GM18858 (cell line): ENCODE measurements around the gene HINT1.
"Not testable (repeated sequence)": the region's sequence is repeated elsewhere in the genome, so short reads cannot be mapped to it uniquely, and the experiment has no call there.

ENCODE experiments used
- ATAC-seq: cut with Tn5 transposase; IDR thresholded peaks from one replicate; pipeline ENCODE4 v1.9.1; 2021; ENCODE audit not compliant: unreplicated experiment

HINT1 gene

GRCh38 chr5:131165119-131165727, at the start of gene HINT1:
HINT1 (minus strand) TSS chr5:131165256; CDS start chr5:131165205, 51 bp downstream.
- peak; percentile 82 for ATAC-seq

- no peak for ATAC-seq
Measured at GRCh38 chr5:131214609-131215227, 49.7 kb upstream of the HINT1 start.

DNA sequence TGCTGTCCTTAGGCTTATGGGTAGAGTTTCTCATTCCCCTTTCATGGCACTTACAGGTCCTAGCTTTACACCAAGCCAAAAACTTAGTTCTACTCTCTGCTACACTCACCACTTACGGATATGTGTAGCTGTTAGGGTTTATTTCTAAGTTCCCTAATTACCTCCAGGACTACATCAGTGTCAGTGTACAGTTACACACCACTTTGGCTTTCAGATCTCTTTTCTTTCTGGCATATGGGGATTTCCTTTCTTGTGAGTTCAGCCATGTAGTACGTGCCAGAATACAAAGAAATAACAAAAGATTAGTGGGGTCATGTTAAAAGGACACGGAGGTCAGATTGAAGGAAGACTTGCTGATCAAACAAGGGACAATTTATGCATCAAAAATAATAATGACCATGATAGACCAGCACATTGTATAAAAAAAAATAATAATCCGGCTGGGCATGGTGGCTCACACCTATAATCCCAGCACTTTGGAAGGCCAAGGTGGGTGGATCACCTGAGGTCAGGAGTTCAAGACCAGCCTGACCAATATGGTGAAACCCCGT, 47.5 kb upstream of the HINT1 start:
- peak; percentile 24 for ATAC-seq

GRCh38 chr5:131211669-131212068, 46.6 kb upstream of the HINT1 start:
- no peak for ATAC-seq

DNA sequence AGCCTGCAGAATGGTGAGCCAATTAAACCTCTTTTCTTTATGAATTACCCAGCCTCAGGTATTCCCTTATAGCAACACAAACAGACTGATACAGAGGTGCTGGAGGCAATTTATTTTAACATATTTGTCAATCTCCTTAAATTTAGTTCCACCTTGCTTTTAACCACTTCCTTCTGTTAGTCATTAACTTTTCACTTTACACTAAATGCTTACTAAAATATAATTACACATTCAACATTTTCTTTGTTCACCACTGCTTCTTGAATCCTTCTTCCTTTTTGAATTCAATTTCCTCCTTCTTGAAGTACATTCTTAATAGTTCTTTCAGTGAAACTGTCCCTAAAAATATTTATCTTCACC, 45.1 kb upstream of the HINT1 start:
- ATAC-seq = no peak

GRCh38 chr5:131209506-131210150, 44.6 kb upstream of the HINT1 start:
- peak; percentile 92 for ATAC-seq

GRCh38 chr5:131209175-131209505, 44.1 kb upstream of the HINT1 start:
- ATAC-seq = no peak

- no peak for ATAC-seq
Measured at GRCh38 chr5:131206772-131207171, 41.7 kb upstream of the HINT1 start.

- no peak for ATAC-seq
Measured at GRCh38 chr5:131206061-131206460, 41.0 kb upstream of the HINT1 start.

GRCh38 chr5:131204964-131205363, 39.9 kb upstream of the HINT1 start:
- ATAC-seq = no peak

GRCh38 chr5:131200560-131200959, 35.5 kb upstream of the HINT1 start:
- ATAC-seq = no peak

- ATAC-seq = no peak
Measured at GRCh38 chr5:131198625-131199024, 33.6 kb upstream of the HINT1 start.

DNA sequence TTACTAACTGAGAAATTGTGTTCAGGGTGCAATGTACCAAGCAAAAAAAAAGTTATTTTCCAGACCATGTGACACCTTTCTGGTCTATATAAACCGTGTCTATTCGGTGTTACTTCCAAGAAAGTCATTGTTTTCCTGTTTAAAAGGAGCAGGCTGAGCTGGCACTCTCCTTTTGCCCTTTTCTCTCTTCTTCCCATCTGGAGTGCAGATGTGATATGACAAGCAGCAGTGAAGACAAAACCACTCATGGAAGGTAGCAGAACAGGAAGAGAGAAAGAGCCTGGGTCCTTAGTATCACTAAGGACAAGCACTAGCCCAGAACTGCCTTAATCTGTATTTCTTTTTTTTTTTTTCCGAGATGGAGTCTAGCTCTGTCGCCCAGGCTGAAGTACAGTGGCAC, 31.3 kb upstream of the HINT1 start:
- ATAC-seq = no peak

GRCh38 chr5:131195696-131196095, 30.6 kb upstream of the HINT1 start:
- ATAC-seq = no peak

DNA sequence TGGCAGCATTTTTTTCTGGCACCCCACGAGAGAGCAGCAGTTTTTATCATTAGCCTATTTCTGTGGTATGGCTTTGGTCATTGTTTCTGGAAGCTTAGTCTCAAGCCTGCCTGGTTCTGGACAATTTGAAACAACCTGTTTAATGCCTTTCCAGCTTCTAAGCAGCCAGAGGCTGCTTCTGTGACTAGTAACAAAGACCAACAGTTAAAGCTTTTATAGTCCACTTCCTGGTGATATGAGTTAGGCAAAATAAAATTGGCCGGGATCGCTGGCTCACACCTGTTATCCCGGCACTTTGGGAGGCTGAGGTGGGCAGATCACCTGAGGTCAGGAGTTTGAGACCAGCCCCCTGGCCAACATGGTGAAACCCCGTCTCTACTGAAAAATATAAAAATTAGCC, 29.7 kb upstream of the HINT1 start:
- ATAC-seq = no peak

GRCh38 chr5:131193897-131194296, 28.8 kb upstream of the HINT1 start:
- not testable (repeated sequence) for ATAC-seq

- ATAC-seq = no peak
Measured at GRCh38 chr5:131193106-131193505, 28.1 kb upstream of the HINT1 start.

DNA sequence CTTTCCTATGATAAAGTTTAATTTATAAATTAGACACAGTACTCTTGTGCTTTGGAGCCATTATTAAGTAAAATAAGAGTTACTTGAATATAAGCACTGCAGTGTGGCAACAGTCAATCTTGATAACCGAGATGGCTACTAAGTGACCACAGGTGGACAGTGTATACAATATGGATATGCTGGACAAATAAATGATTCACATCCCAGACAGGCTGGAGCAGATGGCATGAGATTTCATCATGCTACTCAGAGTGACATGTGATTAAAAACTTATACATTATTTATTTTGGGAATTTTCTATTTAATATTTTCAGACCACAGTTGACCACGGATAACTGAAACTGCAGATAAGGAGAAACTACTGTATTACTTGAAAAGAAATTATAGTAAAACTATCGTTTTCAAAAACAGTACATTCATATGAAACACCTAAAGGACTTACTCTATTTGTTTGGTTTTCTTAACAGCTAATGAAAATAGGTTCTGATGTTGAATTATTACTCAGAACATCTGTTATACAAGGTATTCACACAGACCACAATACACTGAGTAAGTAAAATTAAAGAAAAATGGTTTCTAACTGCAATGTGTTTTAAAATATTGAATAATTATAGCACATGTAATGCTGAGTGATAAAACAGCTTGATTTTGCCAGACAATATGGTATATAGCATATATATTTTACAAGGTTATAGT, 21.7 kb upstream of the HINT1 start:
- no peak for ATAC-seq

DNA sequence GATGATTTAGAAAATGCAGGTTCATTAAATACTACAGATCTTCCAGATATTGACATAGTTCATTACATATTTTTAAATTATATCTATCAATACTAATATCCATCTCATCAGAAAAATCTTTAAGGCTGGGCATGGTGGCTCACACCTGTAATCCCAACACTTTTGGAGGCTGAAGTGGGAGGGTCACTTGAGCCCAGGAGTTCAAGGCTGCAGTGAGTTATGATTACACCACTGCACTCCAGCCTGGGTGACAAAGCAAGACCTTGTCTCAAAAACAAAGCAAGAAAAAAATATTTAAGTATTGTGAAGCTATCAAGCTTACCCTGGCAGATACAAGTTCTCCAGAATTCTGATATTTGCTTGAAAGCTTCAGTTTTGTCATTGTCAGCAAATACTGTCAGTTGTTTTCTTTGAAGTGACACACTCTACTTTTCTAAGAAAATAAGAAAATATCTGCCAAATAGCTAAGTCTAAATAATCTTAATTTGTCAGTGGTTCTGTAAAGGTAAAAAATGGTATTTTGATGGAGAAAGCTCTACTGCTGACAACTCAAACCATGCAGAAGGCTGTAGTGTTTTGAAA, 20.6 kb upstream of the HINT1 start:
- no peak for ATAC-seq

DNA sequence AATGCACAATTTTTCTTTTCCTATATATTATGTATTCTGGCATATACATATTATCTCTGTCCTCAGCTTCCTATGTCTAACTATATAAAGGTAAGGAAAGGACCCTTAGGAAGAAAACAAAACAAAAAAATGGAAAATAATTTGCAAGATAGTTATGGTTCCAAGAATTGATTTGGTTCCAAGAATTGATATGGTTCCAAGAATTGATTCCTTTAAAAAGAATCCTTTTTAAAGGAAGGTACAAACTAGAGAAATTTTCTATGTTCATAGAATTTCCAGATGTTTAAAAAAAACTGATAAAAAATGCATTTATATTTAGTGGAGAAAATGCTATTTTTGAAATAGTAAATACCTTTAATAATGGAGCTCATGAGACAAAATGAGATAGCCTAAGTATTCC, 17.8 kb upstream of the HINT1 start:
- ATAC-seq = no peak

DNA sequence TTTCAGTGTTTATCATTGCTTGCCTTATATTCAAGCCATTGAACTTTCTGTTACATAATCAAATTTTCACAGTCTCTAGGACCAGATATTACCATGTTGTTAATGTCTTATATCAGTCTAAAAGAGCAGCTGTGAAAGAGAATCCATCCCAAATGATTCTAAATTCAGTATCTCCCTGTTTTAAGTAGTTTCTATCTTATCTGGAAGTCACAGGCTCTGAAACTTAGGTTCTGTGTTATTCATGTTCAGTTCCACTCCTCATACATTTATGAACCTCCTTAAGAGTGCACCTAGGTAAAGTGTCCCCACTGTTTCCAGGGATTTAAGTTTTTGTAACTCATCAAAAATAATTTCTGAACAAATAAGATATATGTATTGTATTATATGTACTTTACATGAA, 15.4 kb upstream of the HINT1 start:
- no peak for ATAC-seq
